K562 (cell line): ENCODE results near the gene ZNF343. TPM values are rescaled to one million over a fixed set of nuclear protein-coding genes. Genes with fewer than 3 reads are reported as not detected.
A peak's percentile ranks its signal among the peaks of the same experiment; 100 is the strongest.

ENCODE experiments used
- ATAC-seq: fragments of 200-7000 bp; cut with Tn5 transposase; 3 replicates; pipeline ENCODE4 v1.9.1; 2020; ENCODE audit warnings: moderate library complexity
- Bru-seq: library from RNA; stranded (reverse); fragments of 400-500 nt; gene quantifications from one replicate; lab custom pipeline; 2021; lab: Mats Ljungman, UMichigan
- BruChase-seq, 2 experiments: library from RNA; stranded (reverse); fragments of 400-500 nt; gene quantifications; one replicate each; lab custom pipeline; 2021; lab: Mats Ljungman, UMichigan
- BruUV-seq: library from RNA; stranded (reverse); fragments of 400-500 nt; replicated peaks from 2 replicates; lab custom pipeline; 2021; lab: Mats Ljungman, UMichigan
- CTCF ChIA-PET: fragments of 300-600 bp; formaldehyde crosslinking; extraction: SDS; loops from one replicate; lab custom pipeline; 2021; ENCODE audit warnings: low intra/inter-chr PET ratio; lab: Yijun Ruan, JAX
- POLR2A ChIA-PET: fragments of 300-600, 350-650 bp; sonication (Branson Sonifier 250); formaldehyde crosslinking; extraction: SDS; loops from one replicate; lab custom pipeline; 2021; ENCODE audit warnings: antibody characterized with exemption, inconsistent platforms; lab: Yijun Ruan, JAX
- DNase-seq, 4 experiments: peaks; one replicate each; pipeline versions ENCODE4 v3.0.0 to v3.0.0-alpha.2; 2011 to 2018; ENCODE audit warnings: low spot score in 3 of 4, mixed read lengths in 3 of 4; ENCODE audit errors: extremely low read depth in 1 of 4
- FAIRE-seq: peaks from 2 replicates; lab custom pipeline; 2011; peaks lifted over from hg19 to GRCh38; lab: Jason Lieb, UNC
- H2AFZ ChIP-seq: 2 replicates; pipeline ENCODE4 v1.6.0; 2011; ENCODE audit warnings: low read depth, low read length, control low read depth, inconsistent platforms
- H3K27ac ChIP-seq: fragments of 200-600 bp; 3 replicates; pipeline ENCODE4 v1.8.0; 2011; ENCODE audit warnings: low read depth, mild to moderate bottlenecking, control low read depth, inconsistent platforms, low read length, moderate library complexity, mixed read lengths; ENCODE audit errors: extremely low read depth
- H3K27me3 ChIP-seq, 2 experiments: fragments of 300-600 bp in 1 of 2; 2 replicates in 1 of 2; 3 replicates in 1 of 2; pipeline versions ENCODE4 v1.6.0 to v1.8.0; 2011; ENCODE audit warnings: inconsistent platforms in 2 of 2, low read length in 2 of 2, mild to moderate bottlenecking in 1 of 2, mixed read lengths in 1 of 2, moderate library complexity in 1 of 2; ENCODE audit not compliant: control insufficient read depth in 2 of 2, insufficient read depth in 2 of 2
- H3K36me3 ChIP-seq: fragments of 300-600 bp; 3 replicates; pipeline ENCODE4 v1.8.0; 2011; ENCODE audit warnings: mild to moderate bottlenecking, low read length, inconsistent platforms; ENCODE audit not compliant: control insufficient read depth, insufficient read depth
- H3K4me1 ChIP-seq, 2 experiments: fragments of 200-600 bp in 1 of 2; replicated peaks in 1 of 2; 2 replicates in 1 of 2; 3 replicates in 1 of 2; pipeline versions ENCODE4 v1.5.1 to v1.8.0; 2011; ENCODE audit warnings: inconsistent platforms in 2 of 2, low read length in 2 of 2, mild to moderate bottlenecking in 1 of 2, mixed read lengths in 1 of 2, moderate library complexity in 1 of 2; ENCODE audit not compliant: control insufficient read depth in 2 of 2, insufficient read depth in 2 of 2
- H3K4me2 ChIP-seq: 2 replicates; pipeline ENCODE4 v1.6.1; 2011; ENCODE audit warnings: low read length, control low read depth, inconsistent platforms, mixed read lengths; ENCODE audit not compliant: insufficient read depth
- H3K4me3 ChIP-seq: fragments of 200-600 bp; sonication (generic), shearing (Covaris generic); 2 replicates; pipeline ENCODE4 v1.5.1; 2016; ENCODE audit warnings: control low read depth, inconsistent platforms
- H3K79me2 ChIP-seq: fragments of 200-600 bp; 3 replicates; pipeline ENCODE4 v1.8.0; 2011; ENCODE audit warnings: low read length, inconsistent platforms; ENCODE audit not compliant: control insufficient read depth, insufficient read depth
- H3K9ac ChIP-seq, 2 experiments: 2 replicates each; pipeline versions ENCODE4 v1.6.0 to v1.6.1; 2011; ENCODE audit warnings: low read depth in 2 of 2, low read length in 2 of 2, control low read depth in 1 of 2, inconsistent platforms in 1 of 2, mild to moderate bottlenecking in 1 of 2, mixed read lengths in 1 of 2; ENCODE audit not compliant: insufficient read depth in 1 of 2
- H3K9me1 ChIP-seq: one replicate; pipeline ENCODE4 v1.6.0; 2011; ENCODE audit warnings: inconsistent platforms, mild to moderate bottlenecking, low read length, moderate library complexity; ENCODE audit not compliant: control insufficient read depth, insufficient read depth
- H3K9me3 ChIP-seq: replicated peaks from 2 replicates; pipeline ENCODE4 v1.5.1; 2011; ENCODE audit warnings: low read depth, low read length, inconsistent platforms; ENCODE audit not compliant: control insufficient read depth, insufficient read depth
- H4K20me1 ChIP-seq: replicated peaks from 2 replicates; pipeline ENCODE4 v1.6.1; 2011; ENCODE audit warnings: low read length, inconsistent platforms, mixed read lengths; ENCODE audit not compliant: control insufficient read depth, insufficient read depth
- SIN3A ChIP-seq, 2 experiments: fragments of 150-350 bp in 1 of 2; IDR thresholded peaks; 2 replicates each; pipeline ENCODE4 v1.6.1; 2011 to 2016; ENCODE audit warnings: borderline replicate concordance in 2 of 2, low read depth in 2 of 2, low read length in 2 of 2, mild to moderate bottlenecking in 2 of 2, moderate library complexity in 2 of 2; ENCODE audit not compliant: control insufficient read depth in 1 of 2
- STAT5B ChIP-seq: fragments of 250-450 bp; sonication (Bioruptor Pico); IDR thresholded peaks from 2 replicates; pipeline ENCODE4 v1.8.0; 2021; ENCODE audit warnings: mild to moderate bottlenecking, inconsistent platforms
- ZZZ3 ChIP-seq: fragments of 450-650 bp; IDR thresholded peaks from 2 replicates; pipeline ENCODE4 v1.6.1; 2016; ENCODE audit warnings: antibody characterized with exemption, mild to moderate bottlenecking, moderate library complexity
- WGBS: fragments of 100-300 bp; shearing (Covaris generic); methylation state at CpG from one replicate; pipeline ENCODE4 v1.1.6; 2016; ENCODE audit warnings: low coverage, mixed read lengths; ENCODE audit not compliant: insufficient coverage; ENCODE audit errors: missing lambda C conversion rate; 5-methylcytosine and 5-hydroxymethylcytosine counted together
- in situ Hi-C: fragments of 300-500 bp; cut with MboI; formaldehyde crosslinking; loops from 4 replicates; pipeline ENCODE4 v1.15.0; 2018; ENCODE audit warnings: inconsistent platforms, mixed read lengths
- intact Hi-C: fragments of 100-400 bp; cut with micrococcal nuclease; formaldehyde crosslinking; loops from 2 replicates; pipeline ENCODE4 v1.14.2; 2022
- long read RNA-seq, 3 experiments: library from polyadenylated mRNA in 2 of 3; library from RNA in 1 of 3; unstranded in 2 of 3; stranded (forward) in 1 of 3; transcript quantifications; one replicate each; pipeline ENCODE4 v2.0.0, GENCODE V29; 2019 to 2022
- polyA minus RNA-seq, 3 experiments: library from RNA; depleted of rRNA, polyadenylated mRNA; stranded (reverse); fragments of >200 nt; gene quantifications; 2 replicates each; pipeline ENCODE4 v1.2.3, GENCODE V29; 2011
- polyA plus RNA-seq, 8 experiments: library from polyadenylated mRNA; depleted of rRNA in 4 of 8; stranded (reverse) in 5 of 8; unstranded in 3 of 8; fragments of >200 nt; fragmentation: Nextera tagmentation in 2 of 8; fragmentation: Illumina TruSeq in 1 of 8; extraction: Ambion mirVana in 2 of 8; extraction: Trizol in 1 of 8; gene quantifications; 2 replicates each; pipeline versions ENCODE4 v1.2.1 to v1.2.3, GENCODE V29; 2011 to 2014; ENCODE audit warnings: inconsistent platforms in 1 of 8, missing spikeins in 1 of 8
- total RNA-seq, 7 experiments: library from RNA; depleted of rRNA in 6 of 7; stranded (reverse); fragments of >200 nt in 6 of 7; fragmentation: Illumina TruSeq in 2 of 7; extraction: Trizol in 2 of 7; gene quantifications; 2 replicates each; pipeline versions ENCODE4 v1.2.1 to v1.2.3, GENCODE V29; 2011 to 2021; ENCODE audit warnings: low replicate concordance in 1 of 7
- TF ChIP-seq, protein P1 (sequence below): fragments of 250-450 bp; sonication (Bioruptor Pico); IDR thresholded peaks from 2 replicates; pipeline ENCODE4 v1.8.0; 2022; ENCODE audit warnings: inconsistent platforms
- TF ChIP-seq, protein P2 (sequence below), 2 experiments: IDR thresholded peaks in 1 of 2; conservative IDR thresholded peaks in 1 of 2; 2 replicates each; pipeline ENCODE4 v1.6.1; 2016; ENCODE audit warnings: low read depth in 2 of 2, mild to moderate bottlenecking in 1 of 2, missing compliant biosample characterization in 1 of 2, missing genetic modification characterization in 1 of 2, moderate library complexity in 1 of 2
- TF ChIP-seq, protein P3 (sequence below): fragments of 250-450 bp; sonication (Bioruptor Pico); IDR thresholded peaks from 2 replicates; pipeline ENCODE4 v1.8.0; 2021; ENCODE audit warnings: borderline replicate concordance, mild to moderate bottlenecking, moderate library complexity; ENCODE audit not compliant: poor library complexity, severe bottlenecking

Gene ZNF343
- total RNA-seq (2011; cell fraction: chromatin; rRNA removed; ENCODE audit: low replicate concordance), result 12.5 and 18.7 TPM in 2 replicates
- 6.0 and 10.8 TPM in 2 replicates for total RNA-seq (2011; cell fraction: nucleolus; rRNA removed)
- 11.1 and 11.7 TPM in 2 replicates for total RNA-seq (2011; cell fraction: nucleoplasm; rRNA removed)
- total RNA-seq (2014; rRNA removed), result 5.4 and 6.7 TPM in 2 replicates
- total RNA-seq (2014; rRNA removed; fragmentation: Illumina TruSeq; extraction: Trizol), result 8.8 and 9.8 TPM in 2 replicates
- 8.7 and 9.3 TPM in 2 replicates for total RNA-seq (2015; rRNA removed; fragmentation: Illumina TruSeq; extraction: Trizol)
- total RNA-seq (2021), result 6.1 and 6.3 TPM in 2 replicates
- 8.0 and 12.0 TPM in 2 replicates for polyA plus RNA-seq (2011; rRNA removed)
- 3.7 and 8.3 TPM in 2 replicates for polyA plus RNA-seq (2011; cell fraction: cytosol; rRNA removed)
- polyA plus RNA-seq (2011; cell fraction: nucleus; rRNA removed), result 12.3 and 19.1 TPM in 2 replicates
- polyA plus RNA-seq (2012), result 3.2 and 5.5 TPM in 2 replicates
- polyA plus RNA-seq (2014; fragmentation: Illumina TruSeq; extraction: Trizol), result 7.8 and 8.2 TPM in 2 replicates
- 1 to 10 TPM; 1.4 to 4.0 TPM for polyA plus RNA-seq (2014; fragmentation: Nextera tagmentation; extraction: Ambion mirVana)
- 4.7 and 6.4 TPM in 2 replicates for polyA plus RNA-seq (2014; rRNA removed)
- polyA minus RNA-seq (2011; rRNA and poly(A)+ RNA removed), result 14.2 and 24.0 TPM in 2 replicates
- 3.1 and 5.5 TPM in 2 replicates for polyA minus RNA-seq (2011; cell fraction: cytosol; rRNA and poly(A)+ RNA removed)
- 5.9 and 15.3 TPM in 2 replicates for polyA minus RNA-seq (2011; cell fraction: nucleus; rRNA and poly(A)+ RNA removed)
- Bru-seq, nascent RNA, result percentile 48 among the genes with signal in this experiment
- BruChase-seq, experiment 1, labeled RNA remaining after a 2-hour chase, result percentile 49 among the genes with signal in this experiment
- BruChase-seq, experiment 2, labeled RNA remaining after a 6-hour chase, result percentile 52 among the genes with signal in this experiment
- long read RNA-seq, experiment 1, transcript ZNF343-201 (6 exons, 3,632 nt), result major isoform, 5 of 25 reads
- long read RNA-seq, experiment 1, partial matches to known transcripts, result 2 of 25 reads
- long read RNA-seq, experiment 1, other reads (novel, unspliced or antisense), result 18 of 25 reads
- long read RNA-seq, experiment 2, partial matches to known transcripts, result 0 of 8 reads
- long read RNA-seq, experiment 2, other reads (novel, unspliced or antisense), result 6 of 8 reads
- long read RNA-seq, experiment 3, partial matches to known transcripts, result 0 of 1 reads
- long read RNA-seq, experiment 3, other reads (novel, unspliced or antisense), result 1 of 1 reads

DNA sequence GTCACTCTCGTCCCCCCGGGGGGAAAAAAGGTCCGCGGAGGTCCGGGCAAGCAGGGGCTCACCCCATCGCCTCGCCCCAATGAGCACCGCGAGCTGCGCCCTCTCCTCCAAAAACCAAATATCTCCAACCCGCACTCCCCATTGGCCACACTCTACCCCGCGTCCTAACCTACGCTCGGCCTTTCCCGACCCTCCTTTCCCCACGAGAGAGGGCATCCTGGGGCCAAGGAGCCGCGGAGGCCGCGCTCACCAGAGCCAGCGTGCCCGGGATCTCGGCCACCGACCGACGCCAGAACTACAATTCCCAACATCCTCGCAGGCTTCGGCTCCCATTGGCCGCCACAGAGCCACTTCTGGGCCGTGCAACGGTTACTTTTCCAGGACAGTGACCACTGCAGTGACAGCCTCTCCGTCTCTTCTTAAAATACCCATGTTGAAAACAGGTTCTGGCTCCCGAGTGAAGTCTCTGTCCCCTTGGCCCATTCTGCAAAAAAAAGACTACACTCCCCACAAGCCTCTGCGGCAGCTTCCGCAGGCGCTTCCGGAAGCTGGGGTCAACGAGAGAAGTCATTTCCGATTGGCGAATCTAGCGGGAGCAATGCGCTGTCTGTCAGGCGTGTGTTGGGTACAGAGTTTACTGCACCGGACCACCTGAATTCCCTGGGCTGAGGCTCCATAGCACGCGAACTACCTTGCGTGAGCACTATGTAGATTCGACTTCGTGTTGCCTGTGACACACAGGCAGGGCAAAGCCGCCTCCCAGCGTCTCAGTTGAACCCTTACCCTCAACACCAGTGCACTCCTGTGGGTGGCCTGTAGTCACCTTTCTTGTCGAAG lies at the start of gene ZNF343:
Gene ZNF343, minus strand, starts transcription at position 285 of the 837 bp plus-strand sequence. CDS start 15,020 bp downstream, outside the sequence.
- FAIRE-seq, result peak; percentile 94
- peak; percentile 65 to 85 (median 77) for DNase-seq
- peaks cover 9 to 16% of the 10 kb centered on the region in 2 experiments; a peak in 4 of 5 replicates for H3K4me1 ChIP-seq
- ATAC-seq, result peak; percentile 95
- peak within 1 kb of the TSS; percentile 74 for H3K4me3 ChIP-seq
- peak within 1 kb of the TSS; percentile 94 for H3K27ac ChIP-seq
- H3K79me2 ChIP-seq, result peaks cover 19% of the 10 kb centered on the region
- H3K9me1 ChIP-seq, result no peaks in the 10 kb centered on the region
- no peaks in the 10 kb centered on the region for H3K27me3 ChIP-seq
- BruUV-seq, result no TSS peak
- H3K9me3 ChIP-seq, result no peaks in the 10 kb centered on the region
- CTCF ChIA-PET, result no interaction called here
- no peaks in the 10 kb centered on the region for H4K20me1 ChIP-seq
- H2AFZ ChIP-seq, result peak within 1 kb of the TSS; percentile 100
- H3K4me2 ChIP-seq, result peak within 1 kb of the TSS; percentile 85
- in situ Hi-C loops (no loop called here), intact Hi-C loops (no loop called here)
- H3K9ac ChIP-seq, result peak within 1 kb of the TSS; percentile 87 to 94
- no peaks in the 10 kb centered on the region for H3K36me3 ChIP-seq
- 2% methylated on average over 31 of the region's 53 CpGs for WGBS
- POLR2A ChIA-PET, result interaction anchor here (0.6 to 1.9 kb wide), 8 partner anchors 11 to 438 kb away, joined by 3 to 10 read pairs (median 3); partner anchors contain the start of gene SNRPB
- TF ChIP-seq, protein P1, sequence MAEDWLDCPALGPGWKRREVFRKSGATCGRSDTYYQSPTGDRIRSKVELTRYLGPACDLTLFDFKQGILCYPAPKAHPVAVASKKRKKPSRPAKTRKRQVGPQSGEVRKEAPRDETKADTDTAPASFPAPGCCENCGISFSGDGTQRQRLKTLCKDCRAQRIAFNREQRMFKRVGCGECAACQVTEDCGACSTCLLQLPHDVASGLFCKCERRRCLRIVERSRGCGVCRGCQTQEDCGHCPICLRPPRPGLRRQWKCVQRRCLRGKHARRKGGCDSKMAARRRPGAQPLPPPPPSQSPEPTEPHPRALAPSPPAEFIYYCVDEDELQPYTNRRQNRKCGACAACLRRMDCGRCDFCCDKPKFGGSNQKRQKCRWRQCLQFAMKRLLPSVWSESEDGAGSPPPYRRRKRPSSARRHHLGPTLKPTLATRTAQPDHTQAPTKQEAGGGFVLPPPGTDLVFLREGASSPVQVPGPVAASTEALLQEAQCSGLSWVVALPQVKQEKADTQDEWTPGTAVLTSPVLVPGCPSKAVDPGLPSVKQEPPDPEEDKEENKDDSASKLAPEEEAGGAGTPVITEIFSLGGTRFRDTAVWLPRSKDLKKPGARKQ (CRISPR knock-in tag), result no peak
- TF ChIP-seq, protein P2, sequence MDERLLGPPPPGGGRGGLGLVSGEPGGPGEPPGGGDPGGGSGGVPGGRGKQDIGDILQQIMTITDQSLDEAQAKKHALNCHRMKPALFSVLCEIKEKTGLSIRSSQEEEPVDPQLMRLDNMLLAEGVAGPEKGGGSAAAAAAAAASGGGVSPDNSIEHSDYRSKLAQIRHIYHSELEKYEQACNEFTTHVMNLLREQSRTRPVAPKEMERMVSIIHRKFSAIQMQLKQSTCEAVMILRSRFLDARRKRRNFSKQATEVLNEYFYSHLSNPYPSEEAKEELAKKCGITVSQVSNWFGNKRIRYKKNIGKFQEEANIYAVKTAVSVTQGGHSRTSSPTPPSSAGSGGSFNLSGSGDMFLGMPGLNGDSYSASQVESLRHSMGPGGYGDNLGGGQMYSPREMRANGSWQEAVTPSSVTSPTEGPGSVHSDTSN (CRISPR knock-in tag; IDR thresholded peaks at IDR 0.05; ENCODE audit: low read depth), result no peak
- TF ChIP-seq, protein P2 (tag; conservative IDR thresholded peaks at IDR 0.05; ENCODE audit: low read depth), result peak; percentile 68
- TF ChIP-seq ZZZ3, result no peak
- TF ChIP-seq, protein P3, sequence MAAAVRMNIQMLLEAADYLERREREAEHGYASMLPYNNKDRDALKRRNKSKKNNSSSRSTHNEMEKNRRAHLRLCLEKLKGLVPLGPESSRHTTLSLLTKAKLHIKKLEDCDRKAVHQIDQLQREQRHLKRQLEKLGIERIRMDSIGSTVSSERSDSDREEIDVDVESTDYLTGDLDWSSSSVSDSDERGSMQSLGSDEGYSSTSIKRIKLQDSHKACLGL, result no peak
- TF ChIP-seq SIN3A (IDR thresholded peaks at IDR 0.05; ENCODE audit: borderline replicate concordance in 2 of 2, control insufficient read depth in 1 of 2, low read depth in 2 of 2, low read length in 2 of 2), result no peak
- no peak for TF ChIP-seq STAT5B (CRISPR knock-in tag)
